Fibroblast of skin of right quadriceps (primary cell): ENCODE measurements around the gene ADAMTS16.

Experiments
- DNase-seq: peaks from one replicate; pipeline ENCODE4 v3.0.0-alpha.2; 2013

ADAMTS16 gene

GRCh38 chr5:5352675-5353074 lies 212.5 kb downstream of the ADAMTS16 start:
- DNase-seq: no peak

DNA sequence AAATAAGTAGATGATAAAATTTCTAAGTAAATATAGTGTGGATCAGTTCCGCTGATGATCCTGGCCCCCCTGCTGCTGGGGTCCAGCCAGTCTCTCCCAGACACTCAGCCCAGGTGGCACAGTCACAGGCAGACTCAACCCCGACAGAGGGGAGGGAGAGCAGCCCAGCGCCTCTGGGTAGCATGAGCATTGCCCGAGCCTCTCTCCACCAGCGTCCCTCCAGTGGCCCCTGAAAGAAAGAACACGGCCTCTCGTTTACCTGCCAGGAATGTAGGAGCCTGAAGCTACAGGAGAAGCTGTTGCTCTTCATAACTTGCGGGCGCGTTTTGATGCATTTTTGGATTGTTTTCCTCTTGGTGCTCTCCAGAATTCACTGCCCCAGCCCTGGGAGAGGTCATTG lies 213.6 kb downstream of the ADAMTS16 start:
- no peak for DNase-seq

GRCh38 chr5:5356765-5357164 lies 216.6 kb downstream of the ADAMTS16 start:
- no peak for DNase-seq

DNA sequence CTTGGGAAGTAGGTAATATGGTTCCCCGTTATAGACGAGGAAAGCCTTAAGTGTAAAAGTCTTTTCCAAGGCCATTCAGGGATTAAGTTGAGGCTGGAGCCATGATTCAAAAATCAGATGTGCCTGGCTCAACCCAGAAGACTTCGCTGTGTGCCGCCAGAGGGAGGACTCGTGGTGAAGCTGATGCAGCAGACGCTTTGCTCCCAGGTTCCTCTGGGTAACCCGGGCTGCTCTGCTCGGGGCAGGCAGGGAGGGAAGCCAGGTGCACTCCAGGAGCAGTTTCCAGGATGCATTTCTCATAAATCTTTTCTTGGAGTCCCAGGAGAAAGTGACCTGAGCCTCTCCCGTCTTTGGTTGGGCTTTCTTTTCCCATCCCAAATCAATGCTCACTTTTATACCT lies 219.5 kb downstream of the ADAMTS16 start:
- DNase-seq: no peak

GRCh38 chr5:5360363-5360940 lies 220.3 kb downstream of the ADAMTS16 start:
- DNase-seq: no peak

DNA sequence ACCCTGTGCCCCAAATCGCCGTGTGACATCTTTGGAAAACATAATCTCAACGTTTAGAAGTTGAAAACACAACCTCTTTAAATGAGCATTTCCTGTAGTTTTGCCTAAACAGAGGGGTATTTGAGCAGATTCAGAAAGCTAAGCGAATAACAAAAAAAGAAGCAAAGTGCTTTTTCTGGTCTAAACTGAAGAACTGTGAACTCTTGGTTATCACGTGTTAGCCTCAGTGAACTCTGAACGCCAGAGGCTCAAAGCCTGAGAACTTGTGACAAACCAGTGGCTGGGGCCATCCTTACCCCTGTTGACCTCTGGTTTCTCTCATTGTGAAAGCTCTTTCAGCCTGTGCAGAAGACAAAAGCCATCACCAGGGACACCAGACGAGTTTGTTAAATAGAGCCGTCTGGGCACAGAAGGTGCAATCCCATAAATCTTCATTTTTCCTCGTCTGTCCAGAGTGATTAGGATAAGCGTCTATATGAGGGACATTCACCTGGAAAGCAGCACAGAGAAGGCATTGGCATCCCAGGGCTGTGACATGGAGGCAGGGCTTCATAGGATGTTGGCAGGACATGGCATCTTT lies 220.9 kb downstream of the ADAMTS16 start:
- no peak for DNase-seq

GRCh38 chr5:5363045-5363444 lies 222.9 kb downstream of the ADAMTS16 start:
- DNase-seq: peak; percentile 21

DNA sequence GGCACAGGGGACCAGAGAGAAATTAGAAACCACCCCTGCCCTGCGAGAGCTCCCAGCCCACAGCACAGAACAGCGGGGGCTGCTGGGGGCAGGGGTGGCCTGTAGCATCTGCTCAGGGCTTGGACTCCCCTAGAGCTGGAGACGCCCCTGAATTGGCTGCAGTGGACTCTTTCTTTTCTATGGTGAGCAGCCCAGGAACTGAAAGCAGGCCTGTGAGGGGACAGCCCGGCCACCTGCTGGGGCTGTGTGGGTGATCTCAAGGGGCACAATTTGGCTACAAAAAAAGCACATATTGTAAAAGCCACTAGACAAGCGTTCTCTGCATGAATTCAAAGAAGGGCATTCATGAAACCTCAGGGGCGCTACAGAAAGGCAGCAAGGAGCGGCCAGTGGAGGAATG lies 224.8 kb downstream of the ADAMTS16 start:
- no peak for DNase-seq

GRCh38 chr5:5367739-5368138 lies 227.6 kb downstream of the ADAMTS16 start:
- no peak for DNase-seq

DNA sequence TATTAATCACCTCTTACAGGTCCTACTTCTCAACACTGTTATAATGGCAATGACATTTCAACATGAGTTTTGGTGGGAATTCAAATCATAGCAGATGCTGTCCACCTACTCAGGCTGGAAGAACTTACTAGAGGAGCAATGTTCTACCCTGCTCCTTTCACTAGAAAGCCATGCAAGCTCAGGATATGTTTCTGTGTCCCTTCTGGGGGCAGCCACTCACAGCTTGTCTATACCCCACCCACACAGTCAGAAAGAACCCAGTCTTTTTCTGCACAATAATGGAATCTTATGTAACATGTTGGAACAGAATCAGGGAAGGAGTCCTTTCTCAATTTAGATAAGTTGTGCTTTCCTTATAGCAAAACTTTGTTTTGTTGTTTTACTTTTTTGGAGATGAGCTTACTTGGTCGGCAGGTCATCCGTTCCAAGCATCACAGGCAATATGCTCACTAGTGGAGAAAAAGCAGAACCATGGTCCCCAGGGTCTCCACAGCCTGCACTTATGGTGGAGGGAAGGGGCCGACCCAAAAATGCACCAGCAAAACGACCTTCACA lies 229.0 kb downstream of the ADAMTS16 start:
- no peak for DNase-seq
